GM21737 (cell line): ENCODE data around the gene GAD1.

Source experiments
- ATAC-seq: cut with Tn5 transposase; IDR thresholded peaks from one replicate; pipeline ENCODE4 v1.9.1; 2021; ENCODE audit warnings: mild to moderate bottlenecking, moderate library complexity; ENCODE audit not compliant: unreplicated experiment

Gene GAD1

GRCh38 chr2:170842785-170843184, 26.1 kb downstream of the GAD1 start:
- no peak for ATAC-seq

GRCh38 chr2:170843656-170844055, 27.0 kb downstream of the GAD1 start:
- ATAC-seq: no peak

GRCh38 chr2:170845343-170845742, 28.7 kb downstream of the GAD1 start:
- no peak for ATAC-seq

GRCh38 chr2:170846314-170846713, 29.6 kb downstream of the GAD1 start:
- no peak for ATAC-seq

GRCh38 chr2:170847716-170848115, 31.0 kb downstream of the GAD1 start:
- ATAC-seq: no peak

GRCh38 chr2:170848587-170848986, 31.9 kb downstream of the GAD1 start:
- ATAC-seq: no peak

GRCh38 chr2:170850251-170850650, 33.6 kb downstream of the GAD1 start:
- ATAC-seq: no peak

GRCh38 chr2:170851635-170852034, 34.9 kb downstream of the GAD1 start:
- ATAC-seq: no peak

- no peak for ATAC-seq
Measured at GRCh38 chr2:170856066-170856465, 39.4 kb downstream of the GAD1 start.

- no peak for ATAC-seq
Measured at GRCh38 chr2:170862286-170862902, 45.7 kb downstream of the GAD1 start.

GRCh38 chr2:170863087-170863486, 46.4 kb downstream of the GAD1 start:
- ATAC-seq: no peak

GRCh38 chr2:170869036-170869435, 52.3 kb downstream of the GAD1 start:
- no peak for ATAC-seq

- ATAC-seq: no peak
Measured at GRCh38 chr2:170869461-170869860, 52.8 kb downstream of the GAD1 start.

GRCh38 chr2:170873035-170873692, 56.5 kb downstream of the GAD1 start:
- ATAC-seq: peak; percentile 95

GRCh38 chr2:170878066-170878465, 61.4 kb downstream of the GAD1 start:
- no peak for ATAC-seq

GRCh38 chr2:170878505-170878904, 61.8 kb downstream of the GAD1 start:
- no peak for ATAC-seq

GRCh38 chr2:170881840-170882239, 65.2 kb downstream of the GAD1 start:
- ATAC-seq: no peak

GRCh38 chr2:170882758-170883157, 66.1 kb downstream of the GAD1 start:
- no peak for ATAC-seq

- ATAC-seq: no peak
Measured at GRCh38 chr2:170883683-170884082, 67.0 kb downstream of the GAD1 start.

GRCh38 chr2:170885130-170885791, 68.6 kb downstream of the GAD1 start:
- ATAC-seq: no peak

- no peak for ATAC-seq
Measured at GRCh38 chr2:170886386-170886785, 69.7 kb downstream of the GAD1 start.

- no peak for ATAC-seq
Measured at GRCh38 chr2:170887496-170887895, 70.8 kb downstream of the GAD1 start.
